Dedifferentiated amniotic fluid mesenchymal stem cell (primary cell): ENCODE measurements around the gene TIAM2.
"Not testable (repeated sequence)": the region's sequence is repeated elsewhere in the genome, so short reads cannot be mapped to it uniquely, and the experiment has no call there.

Experiments used
- DNase-seq: peaks from one replicate; pipeline ENCODE4 v3.0.0-alpha.2; 2016; ENCODE audit errors: extremely low spot score

TIAM2 gene

DNA sequence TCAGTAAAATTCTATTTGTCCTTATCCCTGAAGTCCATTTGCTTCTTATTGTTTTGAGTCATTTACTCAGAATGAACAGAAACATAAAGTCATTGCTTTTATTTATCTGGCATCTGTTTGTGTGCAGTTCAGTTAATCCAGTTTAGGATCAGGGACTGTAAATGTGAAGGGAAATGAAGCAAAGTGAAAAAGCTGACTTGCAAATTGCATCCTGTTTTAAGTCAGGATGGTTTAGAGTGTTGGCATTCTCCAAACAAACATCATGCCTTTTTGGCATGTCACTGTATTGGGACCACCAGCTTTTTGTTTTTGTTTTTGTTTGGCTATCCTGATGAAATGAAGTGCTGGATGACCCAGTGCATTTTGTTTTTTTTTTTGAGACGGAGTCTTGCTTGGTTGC, 168.5 kb downstream of the TIAM2 start:
- no peak for DNase-seq

DNA sequence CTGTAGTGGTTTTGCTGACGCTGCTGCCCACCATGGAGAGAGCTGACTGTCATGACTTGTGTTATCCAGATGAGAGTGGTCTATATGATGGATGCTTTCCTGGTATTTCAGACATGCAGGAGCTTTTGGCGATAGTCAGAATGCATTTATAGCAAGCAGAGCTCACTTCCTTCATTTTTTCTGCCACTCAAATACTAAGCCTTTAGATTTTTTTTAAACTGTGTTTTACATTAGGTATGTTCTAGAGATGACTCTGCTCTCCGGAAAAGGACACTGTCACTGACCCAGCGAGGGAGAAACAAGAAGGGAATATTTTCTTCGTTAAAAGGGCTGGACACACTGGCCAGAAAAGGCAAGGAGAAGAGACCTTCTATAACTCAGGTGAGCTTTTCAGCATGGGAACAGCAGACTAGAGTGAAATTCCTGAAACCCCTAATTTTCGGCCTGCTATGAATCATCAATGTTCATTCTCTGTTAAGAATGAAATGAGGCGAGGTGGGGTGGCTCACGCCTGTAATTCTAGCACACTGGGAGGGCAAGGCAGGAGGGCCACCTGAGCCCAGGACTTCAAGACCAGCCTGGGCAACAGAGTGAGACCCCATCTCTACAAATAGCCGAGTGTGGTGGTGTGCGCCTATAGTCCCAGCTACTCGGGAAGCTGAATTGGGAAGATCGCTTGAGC, 170.1 kb downstream of the TIAM2 start:
- DNase-seq = no peak

DNA sequence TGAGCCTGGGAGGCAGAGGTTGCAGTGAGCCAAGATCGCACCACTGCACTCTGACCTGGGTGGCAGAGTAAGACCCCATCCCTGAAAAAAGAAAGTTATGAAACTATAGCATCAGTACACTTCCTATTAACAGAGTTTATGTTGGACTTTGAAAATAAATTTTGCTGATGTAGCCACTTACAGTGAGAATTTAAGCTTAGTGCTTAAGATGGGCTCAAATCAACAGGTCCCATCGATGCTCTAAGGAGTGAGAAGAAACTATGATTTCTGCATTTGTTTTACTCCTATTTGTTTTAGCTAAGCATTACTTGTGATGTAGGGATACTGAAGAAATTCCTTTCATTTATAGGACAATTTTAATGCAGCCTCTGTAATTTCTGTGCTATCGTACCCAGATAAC, 175.4 kb downstream of the TIAM2 start:
- DNase-seq = no peak

DNA sequence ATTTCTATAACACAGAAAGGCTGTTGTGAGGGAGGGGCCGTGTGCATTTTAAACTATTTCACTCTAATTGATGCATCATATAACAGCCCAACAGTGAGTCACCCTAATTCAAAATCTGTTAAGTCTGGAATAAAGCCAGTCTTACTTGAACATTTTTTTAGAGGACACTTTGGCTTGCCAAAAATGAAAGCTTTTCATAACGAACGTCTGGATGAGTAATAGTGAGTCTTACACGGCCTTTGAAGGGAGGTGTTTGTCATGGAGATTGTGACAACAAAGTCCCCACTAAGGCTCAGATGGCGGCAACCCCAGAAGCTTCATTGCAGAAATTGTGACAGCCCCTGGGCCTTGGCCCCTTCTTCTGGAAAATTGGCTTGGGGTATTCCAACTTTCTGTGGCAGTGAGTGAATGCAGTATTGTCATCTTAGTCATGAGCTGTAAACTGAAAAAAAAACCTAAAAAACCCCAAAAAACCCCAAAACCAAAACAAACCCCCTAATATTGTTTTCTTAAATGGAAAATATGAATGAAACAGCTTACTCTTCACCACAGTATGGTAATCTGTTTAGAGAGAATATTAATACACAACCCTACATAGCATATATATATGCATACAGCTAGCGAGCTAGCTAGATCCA, 176.1 kb downstream of the TIAM2 start:
- DNase-seq = peak; percentile 88

DNA sequence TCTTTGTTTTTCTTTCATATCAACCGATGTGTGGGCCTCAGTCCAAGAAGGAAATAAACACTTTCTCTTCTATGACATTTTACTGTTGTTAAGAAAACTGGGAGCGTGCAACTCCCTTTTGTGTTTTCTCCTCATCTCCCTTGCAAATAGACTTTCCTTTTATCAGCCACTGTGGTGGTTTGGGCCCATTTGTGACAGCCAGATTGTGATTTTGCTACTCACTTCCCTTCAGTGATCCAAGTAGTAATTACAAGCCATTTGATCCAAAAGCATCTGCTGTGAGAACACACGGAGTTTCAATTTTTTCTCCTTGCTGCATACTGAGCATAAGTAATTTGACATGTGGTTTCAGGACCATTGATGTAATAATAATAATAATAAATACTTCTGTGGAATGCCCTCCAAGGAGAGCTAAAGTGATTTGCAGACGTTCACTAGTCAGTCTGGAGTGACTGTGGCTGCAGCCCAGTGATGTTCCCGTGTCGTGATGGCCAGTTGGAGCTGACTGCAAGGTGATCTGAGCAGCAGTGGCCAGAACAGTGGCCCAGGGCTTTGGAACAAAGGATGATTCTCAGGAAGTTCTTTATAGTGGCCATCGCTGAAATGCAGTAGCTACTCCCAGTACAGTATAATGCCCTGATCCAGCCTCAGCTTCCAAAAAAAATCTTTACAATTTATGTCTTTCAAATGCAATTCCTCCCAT, 176.8 kb downstream of the TIAM2 start:
- DNase-seq = no peak

DNA sequence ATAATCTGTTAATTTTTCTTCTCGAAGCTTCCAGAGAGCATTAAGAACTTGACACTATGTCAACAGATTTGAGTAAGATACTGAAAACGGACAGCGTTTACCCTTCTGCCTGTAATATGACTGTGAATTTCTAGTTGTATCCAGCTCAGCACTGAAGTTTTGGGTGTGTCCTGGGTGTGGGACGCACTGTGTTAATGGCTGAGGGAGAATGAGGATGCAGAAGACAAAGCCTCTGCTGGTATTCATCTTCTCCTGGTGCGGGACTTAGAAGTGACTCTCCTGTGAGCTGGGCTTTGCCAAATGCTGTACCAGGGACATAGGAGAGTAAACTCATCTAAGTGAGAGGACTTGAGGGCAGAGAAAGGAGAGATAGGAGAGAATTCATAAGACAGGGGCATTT, 178.4 kb downstream of the TIAM2 start:
- no peak for DNase-seq

DNA sequence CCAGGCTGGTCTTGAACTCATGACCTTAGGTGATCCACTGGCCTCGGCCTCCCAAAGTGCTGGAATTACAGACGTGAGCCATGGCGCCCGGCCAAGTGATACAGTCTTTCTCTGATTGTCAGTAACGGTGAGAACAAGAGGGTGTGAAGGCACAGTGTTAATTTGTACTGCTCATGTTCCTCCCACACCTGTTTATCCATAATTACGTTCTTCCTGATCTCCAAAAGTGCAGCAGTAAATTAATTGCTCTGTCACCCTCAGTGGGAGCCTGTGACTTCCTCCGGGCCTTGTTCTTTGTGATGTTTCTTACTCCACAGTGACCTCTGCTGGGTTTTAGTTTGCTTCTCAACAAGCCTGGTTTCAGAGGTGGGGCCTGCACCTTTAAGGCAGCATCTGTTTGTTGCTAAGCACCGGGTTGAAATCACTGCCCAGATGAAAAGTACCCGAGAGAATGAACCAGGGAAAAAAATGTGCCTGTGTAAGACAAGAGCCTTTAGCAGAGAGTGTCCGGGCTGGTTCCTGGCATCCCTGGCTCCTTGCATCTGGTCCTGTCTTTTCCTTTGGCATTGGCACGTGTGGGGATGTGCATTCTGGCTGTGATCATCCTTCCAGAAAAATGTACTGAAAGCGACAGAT, 179.6 kb downstream of the TIAM2 start:
- peak; percentile 77 for DNase-seq

DNA sequence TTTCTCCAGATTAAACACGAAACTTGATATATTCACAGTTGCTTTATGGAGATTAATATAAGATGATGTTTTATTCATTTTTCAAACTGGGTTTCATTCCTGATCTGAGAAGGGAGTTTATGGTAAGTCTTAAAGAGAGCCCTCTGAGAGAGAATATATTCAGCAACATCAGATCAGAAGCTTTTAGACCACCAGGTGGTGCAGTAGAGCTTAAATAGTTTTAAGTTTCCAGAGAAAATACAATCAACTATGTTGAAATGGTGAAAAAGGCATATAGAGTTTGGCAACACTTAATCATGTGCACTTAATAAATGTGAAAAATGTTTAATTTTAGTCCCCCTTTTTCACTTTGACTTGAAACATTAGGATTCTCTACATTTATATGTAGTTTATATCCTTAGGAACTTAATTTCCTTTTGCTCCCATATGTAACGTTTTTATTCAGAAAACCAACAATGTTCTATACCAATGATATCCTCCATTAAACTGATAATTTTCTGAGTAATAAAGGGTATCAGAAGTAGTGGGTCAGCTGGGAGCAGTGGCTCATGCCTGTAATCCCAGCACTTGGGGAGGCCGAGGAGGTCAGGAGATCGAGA, 182.3 kb downstream of the TIAM2 start:
- peak; percentile 74 for DNase-seq

DNA sequence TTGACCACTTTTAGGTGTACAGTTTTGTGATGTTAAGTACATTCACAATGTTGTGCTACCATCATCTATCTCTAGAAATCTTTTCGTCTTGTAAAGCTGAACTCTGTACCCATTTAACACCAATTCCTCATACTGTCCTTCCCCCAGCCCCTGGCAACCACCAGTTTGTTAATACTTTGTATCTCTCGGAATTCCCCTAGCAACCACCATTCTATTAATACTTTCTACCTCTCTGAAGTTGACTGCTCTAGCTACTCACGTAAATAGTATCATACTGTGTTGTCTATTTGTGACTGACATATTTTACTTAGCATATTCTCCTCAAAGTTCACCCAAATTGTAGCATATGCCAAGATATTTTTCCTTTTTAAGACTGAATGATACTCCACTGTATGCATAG, 186.4 kb downstream of the TIAM2 start:
- no peak for DNase-seq

DNA sequence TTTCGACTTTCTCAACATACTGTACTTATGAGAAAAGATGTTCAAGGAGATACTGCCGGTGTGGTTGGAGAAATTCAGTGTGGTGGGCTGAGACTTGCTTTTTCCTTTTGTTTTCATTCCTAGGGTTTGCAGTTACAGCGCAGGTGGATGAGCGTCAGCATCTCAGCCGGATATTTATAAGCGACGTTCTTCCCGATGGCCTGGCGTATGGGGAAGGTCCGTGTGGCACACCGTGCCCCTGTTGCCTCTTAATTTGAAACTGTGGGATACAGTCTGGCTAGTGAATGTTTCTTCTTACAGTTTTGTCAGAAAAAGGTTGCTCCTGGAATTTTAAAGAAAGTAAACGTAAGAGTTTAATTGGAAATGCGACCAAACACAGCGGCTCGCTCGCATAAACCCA, 187.0 kb downstream of the TIAM2 start:
- DNase-seq = no peak

DNA sequence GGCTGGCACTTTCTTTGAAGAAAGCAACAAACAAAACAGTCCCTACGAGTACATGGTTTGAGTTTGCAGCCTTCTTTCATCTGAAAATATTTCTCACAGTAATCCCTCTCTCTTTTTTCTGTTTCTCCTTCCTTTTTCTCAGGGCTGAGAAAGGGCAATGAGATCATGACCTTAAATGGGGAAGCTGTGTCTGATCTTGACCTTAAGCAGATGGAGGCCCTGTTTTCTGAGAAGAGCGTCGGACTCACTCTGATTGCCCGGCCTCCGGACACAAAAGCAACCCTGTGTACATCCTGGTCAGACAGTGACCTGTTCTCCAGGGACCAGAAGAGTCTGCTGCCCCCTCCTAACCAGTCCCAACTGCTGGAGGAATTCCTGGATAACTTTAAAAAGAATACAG, 188.0 kb downstream of the TIAM2 start:
- no peak for DNase-seq

DNA sequence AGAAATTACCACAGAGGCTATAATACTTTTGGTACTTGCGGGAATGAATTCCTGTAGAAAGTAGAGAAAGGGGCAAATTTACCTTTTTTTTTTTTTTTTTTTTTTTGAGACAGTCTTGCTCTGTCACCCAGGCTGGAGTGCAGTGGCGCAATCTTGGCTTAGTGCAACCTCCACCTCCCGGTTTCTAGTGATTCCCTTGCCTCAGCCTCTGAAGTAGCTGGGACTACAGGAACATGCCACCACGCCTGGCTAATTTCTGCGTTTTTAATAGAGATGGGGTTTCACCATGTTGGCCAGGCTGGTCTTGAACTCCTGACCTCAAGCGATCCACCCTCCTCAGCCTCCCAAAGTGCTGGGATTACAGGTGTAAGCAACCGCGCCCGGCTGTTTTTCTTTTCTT, 189.9 kb downstream of the TIAM2 start:
- DNase-seq = not testable (repeated sequence)

DNA sequence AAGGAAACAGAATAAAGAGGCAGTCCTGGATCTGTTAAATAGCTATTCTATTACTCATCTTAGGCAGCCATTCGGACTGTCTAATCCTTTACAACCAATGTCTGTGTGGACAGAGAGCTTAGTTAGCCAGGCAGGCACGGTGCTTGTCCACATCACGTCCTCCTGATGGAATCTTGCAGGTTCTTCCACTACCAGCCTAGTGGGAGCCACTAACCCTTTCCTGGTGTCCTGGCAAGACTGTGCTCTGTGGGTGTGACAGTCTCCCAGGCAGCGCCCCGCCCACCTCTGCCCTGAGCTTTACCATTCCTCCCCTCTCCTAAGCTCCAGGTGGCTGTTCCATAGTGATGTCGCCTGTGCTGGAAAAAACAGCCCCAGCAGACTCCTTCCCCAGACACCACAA, 190.4 kb downstream of the TIAM2 start:
- DNase-seq = no peak

DNA sequence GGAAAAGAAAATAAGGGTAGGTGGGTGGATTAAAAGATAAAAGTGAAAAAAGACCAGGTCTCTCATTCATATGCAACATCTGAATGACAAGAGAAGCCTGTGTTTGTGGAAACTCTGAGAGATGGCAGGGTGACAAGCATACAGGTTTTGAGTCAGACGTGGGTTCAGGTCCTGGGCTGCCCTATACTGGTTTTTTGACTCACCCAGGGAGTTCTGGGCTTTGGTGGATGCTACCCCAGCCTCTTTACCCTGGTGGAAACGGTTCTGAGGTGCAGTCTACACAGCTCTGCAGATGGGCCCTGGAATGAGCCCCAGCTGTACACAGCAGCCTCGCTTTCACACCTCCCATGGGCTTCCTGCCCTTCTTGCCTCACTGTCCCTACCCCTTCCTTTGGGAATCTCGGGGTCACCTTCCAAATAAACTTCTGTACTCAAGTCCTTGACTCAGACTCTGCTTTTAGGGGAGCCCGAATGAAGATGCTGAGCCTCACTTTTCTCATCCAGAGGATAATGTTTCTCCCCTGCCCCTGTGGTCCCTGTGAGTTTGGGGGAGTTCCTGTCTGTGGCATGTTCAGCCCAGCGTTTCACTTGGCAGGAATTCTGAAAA, 191.0 kb downstream of the TIAM2 start:
- no peak for DNase-seq

DNA sequence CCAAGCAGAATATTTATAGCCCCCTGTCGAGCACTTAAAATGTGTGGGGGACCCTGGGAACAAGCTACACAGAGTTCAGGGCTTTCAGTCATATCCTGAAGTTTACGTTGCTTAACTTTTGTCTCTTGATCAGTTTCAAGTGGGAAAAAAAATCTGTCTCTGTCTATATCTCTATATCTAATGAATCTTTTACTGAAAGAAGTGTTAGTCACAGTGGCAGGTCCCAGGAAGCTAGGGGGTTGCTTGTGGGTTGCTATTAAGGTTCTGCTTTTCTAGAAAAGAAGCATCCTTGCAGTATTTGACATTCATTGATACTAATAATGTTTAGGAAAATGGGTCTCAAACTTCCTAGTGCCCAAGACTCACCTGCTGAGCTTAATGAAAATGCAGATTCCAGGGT, 192.0 kb downstream of the TIAM2 start:
- DNase-seq = no peak

DNA sequence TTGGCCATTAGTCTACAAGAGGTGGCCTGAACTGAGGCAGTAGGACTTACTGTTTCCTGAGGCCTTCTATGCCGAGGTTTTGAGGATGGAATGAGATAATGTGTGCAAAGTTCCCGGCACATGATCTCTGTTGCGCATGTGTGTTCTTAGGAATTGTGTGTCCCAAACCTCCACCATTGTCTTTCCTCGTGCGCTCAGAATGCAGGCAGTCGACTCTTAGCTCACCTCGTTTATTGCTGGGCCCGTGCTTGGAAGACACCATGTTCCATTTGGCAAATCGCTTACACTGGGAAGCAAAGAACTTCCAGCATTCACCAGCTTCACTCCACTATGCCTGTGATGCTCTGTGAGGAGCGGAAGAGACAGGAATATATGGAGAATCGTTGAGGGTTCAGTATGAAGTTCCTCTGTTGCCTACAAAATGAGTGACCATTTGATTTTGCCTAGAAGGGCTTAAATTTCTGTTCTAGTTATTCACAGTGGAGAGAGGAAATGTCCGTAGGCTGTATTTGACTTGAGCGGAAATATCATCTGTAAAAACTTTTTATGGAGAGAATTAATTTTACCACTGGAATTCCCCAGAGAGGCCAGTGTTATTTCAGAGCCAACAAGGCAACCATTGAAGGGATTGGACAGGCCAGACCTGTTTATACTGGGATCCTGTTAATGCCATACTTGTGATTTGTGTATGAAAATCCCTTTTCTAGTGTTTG, 193.0 kb downstream of the TIAM2 start:
- DNase-seq = no peak

DNA sequence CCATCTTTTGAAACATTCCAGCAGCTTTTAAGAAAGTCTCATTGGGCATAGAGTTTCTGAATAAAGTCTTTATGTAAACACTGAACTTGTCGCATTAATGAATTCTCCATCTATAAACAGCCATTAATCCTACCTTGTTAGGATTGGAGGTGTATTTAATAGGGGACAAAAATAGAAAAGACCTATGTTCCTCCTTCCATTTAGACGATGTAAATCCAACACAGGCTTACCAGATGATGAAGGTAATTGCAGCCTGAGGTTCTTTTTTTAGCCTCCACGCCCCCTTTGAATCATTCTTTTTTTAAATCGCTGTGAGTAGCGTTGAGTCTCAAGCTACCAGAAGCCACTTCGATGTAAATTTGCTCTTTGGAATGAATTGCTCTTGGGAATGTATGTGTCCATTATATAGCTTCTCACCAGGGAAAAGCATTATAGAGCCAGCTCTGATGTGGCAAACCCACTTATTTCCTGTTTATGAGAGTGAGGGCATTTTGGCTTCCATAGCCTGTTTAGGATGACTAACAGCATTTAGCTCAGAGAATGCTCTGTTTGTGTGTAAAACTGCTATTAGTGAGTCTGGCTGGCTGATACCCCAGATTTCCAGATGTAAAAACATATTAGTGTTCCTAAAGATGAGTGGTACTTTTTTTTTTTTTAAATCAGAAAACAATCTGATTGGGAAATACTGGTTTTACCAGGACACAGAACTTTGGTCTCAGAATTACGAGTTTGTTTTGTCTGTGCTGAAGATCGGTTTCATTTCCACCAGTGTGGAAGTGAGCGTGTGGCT, 193.8 kb downstream of the TIAM2 start:
- peak; percentile 71 for DNase-seq

DNA sequence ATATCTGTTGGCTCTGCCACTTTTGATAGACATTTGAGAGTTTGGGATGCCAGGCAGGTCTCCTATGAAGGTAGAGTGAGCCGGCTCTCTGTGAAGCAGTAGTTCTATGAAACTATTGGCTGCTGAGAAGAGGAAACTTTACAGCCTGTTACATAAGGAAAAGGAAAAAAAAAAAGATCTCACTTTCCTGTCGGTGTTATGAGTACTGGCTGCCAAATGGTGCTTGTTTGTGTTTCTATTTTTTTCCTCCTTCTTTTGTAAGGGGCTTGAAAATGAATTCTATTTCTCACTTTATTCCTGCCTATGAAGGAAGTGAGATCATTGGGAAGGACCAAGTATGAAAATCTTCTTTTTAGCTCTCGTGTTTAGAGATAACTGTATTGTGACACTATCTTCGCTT, 195.6 kb downstream of the TIAM2 start:
- DNase-seq = no peak

DNA sequence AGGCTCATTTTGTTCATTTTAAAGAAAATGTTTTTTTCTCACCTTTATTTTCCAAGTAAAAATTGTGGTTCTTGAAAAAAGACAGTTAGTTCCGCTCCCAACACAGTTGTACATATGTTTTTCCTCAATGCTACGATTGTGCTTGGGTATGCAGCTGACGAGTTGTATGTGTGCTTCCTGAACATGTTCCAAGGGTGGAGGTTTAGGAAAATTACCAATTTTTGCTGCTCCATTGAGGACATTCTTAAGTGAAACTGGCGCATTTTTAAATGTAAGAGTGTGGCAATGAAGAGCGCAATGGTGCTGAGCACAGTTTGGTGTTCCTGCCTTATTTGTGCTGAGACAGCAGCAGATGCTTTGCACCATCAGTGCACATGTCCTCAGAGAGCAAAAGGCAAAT, 198.4 kb downstream of the TIAM2 start:
- no peak for DNase-seq

DNA sequence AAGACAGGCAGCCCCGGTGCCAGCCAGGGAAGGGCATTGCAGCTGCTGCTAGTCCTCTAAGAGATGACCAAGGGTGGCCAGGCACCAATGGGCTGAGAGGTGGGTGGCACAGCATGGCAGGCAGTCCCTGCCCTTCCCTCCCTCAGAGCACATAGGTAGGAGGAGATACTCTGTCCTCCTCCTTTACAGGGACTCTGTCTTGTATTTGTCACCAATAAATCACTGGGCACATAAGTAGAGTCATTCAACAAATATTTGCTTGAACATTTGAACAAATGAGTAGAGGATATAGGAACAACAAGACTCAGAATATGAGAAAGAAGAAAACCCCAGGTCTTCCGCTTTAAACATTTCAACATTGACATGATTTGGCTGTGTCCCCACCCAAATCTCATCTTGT, 199.3 kb downstream of the TIAM2 start:
- no peak for DNase-seq

DNA sequence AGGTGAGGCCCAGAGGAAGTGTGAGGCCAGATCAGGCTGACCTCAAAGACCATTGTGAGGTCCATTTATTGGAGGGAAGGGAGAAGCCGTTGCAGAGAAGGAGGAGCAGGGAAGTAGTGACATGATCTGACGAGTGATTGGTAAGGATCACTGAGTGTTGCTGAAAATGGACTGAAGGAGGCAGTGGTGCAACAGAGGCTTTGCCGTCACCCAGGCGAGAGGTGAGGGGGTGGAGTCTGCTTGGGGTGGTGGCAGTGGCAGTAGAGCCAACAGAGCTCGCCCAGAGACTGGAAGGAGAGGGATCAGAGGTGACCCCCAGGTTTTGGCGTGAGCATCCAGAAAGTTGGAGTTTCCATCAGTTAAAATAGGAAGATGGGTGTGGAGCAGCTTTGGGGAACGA, 200.8 kb downstream of the TIAM2 start:
- no peak for DNase-seq
